GM20431 (cell line): ENCODE measurements around the gene BAK1.

Source experiments
- in situ Hi-C: fragments of 300-500 bp; cut with MseI, MboI; formaldehyde crosslinking; loops from one replicate; pipeline ENCODE4 v1.15.0; 2020; ENCODE audit warnings: low sequenced_read_pairs; ENCODE audit not compliant: unreplicated experiment

The BAK1 gene

GRCh38 chr6:33579828-33580714 lies at the start of gene BAK1:
BAK1 (minus strand) TSS chr6:33580276; CDS start chr6:33577604, 2,672 bp downstream.
- in situ Hi-C loops: loop anchor here (10.0 kb wide), 1 partner anchor 125 kb away; no protein-coding TSS in a partner anchor

- in situ Hi-C loops: no loop called here
Measured at GRCh38 chr6:33628401-33628964, 48.4 kb upstream of the BAK1 start.

- in situ Hi-C loops: no loop called here
Measured at GRCh38 chr6:33627876-33628275, 47.8 kb upstream of the BAK1 start.

GRCh38 chr6:33624856-33625255 lies 44.8 kb upstream of the BAK1 start:
- in situ Hi-C loops: no loop called here

GRCh38 chr6:33623895-33624381 lies 43.9 kb upstream of the BAK1 start:
- in situ Hi-C loops: no loop called here

GRCh38 chr6:33622456-33623431 lies 42.7 kb upstream of the BAK1 start:
- in situ Hi-C loops: no loop called here

GRCh38 chr6:33621711-33622388 lies 41.8 kb upstream of the BAK1 start:
- in situ Hi-C loops: no loop called here

- in situ Hi-C loops: no loop called here
Measured at GRCh38 chr6:33620856-33621710, 41.0 kb upstream of the BAK1 start, which contains the start of gene ITPR3. ITPR3 (plus strand) TSS chr6:33621322; CDS start chr6:33621603, 281 bp downstream.

- in situ Hi-C loops: no loop called here
Measured at GRCh38 chr6:33620158-33620855, 40.2 kb upstream of the BAK1 start.

- in situ Hi-C loops: no loop called here
Measured at GRCh38 chr6:33619166-33619840, 39.2 kb upstream of the BAK1 start.

GRCh38 chr6:33616913-33617312 lies 36.8 kb upstream of the BAK1 start:
- in situ Hi-C loops: no loop called here

- in situ Hi-C loops: no loop called here
Measured at GRCh38 chr6:33616113-33616512, 36.0 kb upstream of the BAK1 start.

GRCh38 chr6:33613795-33614168 lies 33.7 kb upstream of the BAK1 start:
- in situ Hi-C loops: no loop called here

GRCh38 chr6:33613146-33613794 lies 33.2 kb upstream of the BAK1 start:
- in situ Hi-C loops: no loop called here

- in situ Hi-C loops: no loop called here
Measured at GRCh38 chr6:33610779-33611732, 31.0 kb upstream of the BAK1 start.

GRCh38 chr6:33610067-33610466 lies 30.0 kb upstream of the BAK1 start:
- in situ Hi-C loops: no loop called here
